Measurements from ENCODE around the gene ZNF440.
"Not testable (repeated sequence)": the region's sequence is repeated elsewhere in the genome, so short reads cannot be mapped to it uniquely, and the experiment has no call there.

Gene ZNF440

GRCh38 chr19:11776669-11777068 is 37.4 kb upstream of the ZNF440 start:
- not testable (repeated sequence) for H3K27me3 ChIP-seq (ENCODE audit: insufficient read depth, low read length, poor library complexity); H3K4me3 ChIP-seq (ENCODE audit: low read length); H3K79me1 ChIP-seq (ENCODE audit: low read length); H2BK5ac ChIP-seq (ENCODE audit: low read length); H2BK120ac ChIP-seq (ENCODE audit: low read depth, low read length); H4K8ac ChIP-seq (ENCODE audit: low read depth, low read length); H3K27ac ChIP-seq (ENCODE audit: low read depth, low read length); H3K56ac ChIP-seq (ENCODE audit: low read length); H3K4me1 ChIP-seq (ENCODE audit: control insufficient read depth, low read depth, low read length); H3K9ac ChIP-seq (ENCODE audit: low read length); H4K5ac ChIP-seq (ENCODE audit: low read length); H3K79me2 ChIP-seq (ENCODE audit: control insufficient read depth, insufficient read depth, low read length); H3K23ac ChIP-seq (ENCODE audit: low read length); H3K4ac ChIP-seq (ENCODE audit: low read depth, low read length); H2AK5ac ChIP-seq (ENCODE audit: low read length); H2BK15ac ChIP-seq (replicated peaks; ENCODE audit: low read depth); H3K4me2 ChIP-seq (ENCODE audit: low read length); H3K36me3 ChIP-seq (ENCODE audit: control insufficient read depth, insufficient read depth, low read length); H3K18ac ChIP-seq (ENCODE audit: low read length); DNase-seq
- no CpG with 5 or more reads among the region's 11 CpGs for WGBS (ENCODE audit: extremely low coverage, insufficient coverage, low lambda C conversion rate)

DNA sequence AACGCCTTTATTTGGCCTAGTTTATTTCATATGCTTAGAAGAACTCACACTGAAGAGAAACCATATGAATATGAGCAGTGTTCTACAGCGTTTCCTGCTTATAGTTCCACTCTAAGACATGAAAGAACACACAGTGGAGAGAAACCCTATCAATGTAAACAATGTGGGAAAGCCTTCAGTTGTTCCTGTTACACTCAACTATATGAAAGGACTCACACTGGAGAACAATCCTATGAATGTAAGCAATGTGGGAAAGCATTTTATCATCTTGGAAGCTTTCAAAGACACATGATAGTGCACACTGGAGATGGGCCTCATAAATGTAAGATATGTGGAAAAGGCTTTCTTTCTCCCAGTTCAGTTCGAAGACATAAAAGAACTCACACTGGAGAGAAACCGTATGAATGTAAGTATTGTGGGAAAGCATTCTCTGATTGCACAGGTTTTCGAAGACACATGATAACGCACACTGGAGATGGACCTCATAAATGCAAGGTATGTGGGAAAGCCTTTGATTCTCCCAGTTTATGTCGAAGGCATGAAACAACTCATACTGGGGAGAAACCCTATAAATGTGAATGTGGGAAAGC is 33.5 kb upstream of the ZNF440 start:
- H3K56ac ChIP-seq (ENCODE audit: low read length), result no peak overlapping the region
- H3K36me3 ChIP-seq (ENCODE audit: control insufficient read depth, insufficient read depth, low read length), result no peaks in the 10 kb centered on the region
- no peak overlapping the region for H4K5ac ChIP-seq (ENCODE audit: low read length)
- H3K9ac ChIP-seq (ENCODE audit: low read length), result no peak overlapping the region
- no peak overlapping the region for H2BK5ac ChIP-seq (ENCODE audit: low read length)
- H3K79me2 ChIP-seq (ENCODE audit: control insufficient read depth, insufficient read depth, low read length), result no peaks in the 10 kb centered on the region
- no peak overlapping the region for H4K8ac ChIP-seq (ENCODE audit: low read depth, low read length)
- H3K4me3 ChIP-seq (ENCODE audit: low read length), result no peak overlapping the region
- H3K4ac ChIP-seq (ENCODE audit: low read depth, low read length), result no peak overlapping the region
- no peak overlapping the region for H2AK5ac ChIP-seq (ENCODE audit: low read length)
- no peak overlapping the region for H3K27ac ChIP-seq (ENCODE audit: low read depth, low read length)
- H2BK15ac ChIP-seq (replicated peaks; ENCODE audit: low read depth), result no peak overlapping the region
- no peaks in the 10 kb centered on the region for H3K4me1 ChIP-seq (ENCODE audit: control insufficient read depth, low read depth, low read length)
- no peak overlapping the region for H3K23ac ChIP-seq (ENCODE audit: low read length)
- WGBS (ENCODE audit: extremely low coverage, insufficient coverage, low lambda C conversion rate), result no CpG with 5 or more reads among the region's 7 CpGs
- no peaks in the 10 kb centered on the region for H3K27me3 ChIP-seq (ENCODE audit: insufficient read depth, low read length, poor library complexity)
- H3K4me2 ChIP-seq (ENCODE audit: low read length), result no peak overlapping the region
- no peaks in the 10 kb centered on the region for H3K79me1 ChIP-seq (ENCODE audit: low read length)
- no peak overlapping the region for H2BK120ac ChIP-seq (ENCODE audit: low read depth, low read length)
- no peak overlapping the region for H3K18ac ChIP-seq (ENCODE audit: low read length)
- peak; percentile 2 for DNase-seq

GRCh38 chr19:11781295-11782057 is 32.6 kb upstream of the ZNF440 start:
- no peak overlapping the region for H3K56ac ChIP-seq (ENCODE audit: low read length)
- H3K9ac ChIP-seq (ENCODE audit: low read length), result no peak overlapping the region
- no peak overlapping the region for H3K4ac ChIP-seq (ENCODE audit: low read depth, low read length)
- no peak overlapping the region for H3K4me3 ChIP-seq (ENCODE audit: low read length)
- DNase-seq, result peak; percentile 14
- H4K8ac ChIP-seq (ENCODE audit: low read depth, low read length), result no peak overlapping the region
- no peaks in the 10 kb centered on the region for H3K4me1 ChIP-seq (ENCODE audit: control insufficient read depth, low read depth, low read length)
- H3K18ac ChIP-seq (ENCODE audit: low read length), result no peak overlapping the region
- no peaks in the 10 kb centered on the region for H3K79me2 ChIP-seq (ENCODE audit: control insufficient read depth, insufficient read depth, low read length)
- no peak overlapping the region for H2AK5ac ChIP-seq (ENCODE audit: low read length)
- H2BK15ac ChIP-seq (replicated peaks; ENCODE audit: low read depth), result no peak overlapping the region
- no peaks in the 10 kb centered on the region for H3K79me1 ChIP-seq (ENCODE audit: low read length)
- no peaks in the 10 kb centered on the region for H3K36me3 ChIP-seq (ENCODE audit: control insufficient read depth, insufficient read depth, low read length)
- no peak overlapping the region for H2BK120ac ChIP-seq (ENCODE audit: low read depth, low read length)
- H3K27me3 ChIP-seq (ENCODE audit: insufficient read depth, low read length, poor library complexity), result no peaks in the 10 kb centered on the region
- WGBS (ENCODE audit: extremely low coverage, insufficient coverage, low lambda C conversion rate), result no CpG with 5 or more reads among the region's 5 CpGs
- no peak overlapping the region for H3K23ac ChIP-seq (ENCODE audit: low read length)
- H4K5ac ChIP-seq (ENCODE audit: low read length), result no peak overlapping the region
- H3K27ac ChIP-seq (ENCODE audit: low read depth, low read length), result no peak overlapping the region
- H3K4me2 ChIP-seq (ENCODE audit: low read length), result no peak overlapping the region
- no peak overlapping the region for H2BK5ac ChIP-seq (ENCODE audit: low read length)

DNA sequence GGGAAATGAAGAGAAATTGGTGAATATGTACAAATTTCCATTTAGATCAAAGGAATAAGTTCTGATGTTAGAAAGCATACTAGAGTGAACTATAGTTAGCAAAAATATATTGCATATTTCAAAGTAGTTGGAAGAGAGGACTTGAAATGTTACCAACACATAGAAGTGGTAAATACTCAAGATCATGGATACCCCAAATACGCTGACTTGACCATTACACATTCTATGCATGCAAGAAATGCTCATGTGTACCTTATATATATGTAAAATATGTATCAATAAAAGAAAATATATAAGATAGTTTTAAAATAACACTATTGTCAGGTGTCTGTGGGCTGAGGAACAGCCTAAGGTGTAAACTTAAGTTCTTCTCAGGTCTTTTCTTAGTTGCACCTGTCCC is 30.3 kb upstream of the ZNF440 start:
- Histone ChIP-seq H2BK15ac (replicated peaks; ENCODE audit: low read depth) (no peak overlapping the region), H3K56ac (ENCODE audit: low read length) (no peak overlapping the region), H3K79me2 (ENCODE audit: control insufficient read depth, insufficient read depth, low read length) (no peaks in the 10 kb centered on the region), H3K23ac (ENCODE audit: low read length) (no peak overlapping the region), H3K79me1 (ENCODE audit: low read length) (no peaks in the 10 kb centered on the region), H3K4me2 (ENCODE audit: low read length) (no peak overlapping the region), H2AK5ac (ENCODE audit: low read length) (no peak overlapping the region), H3K4me1 (ENCODE audit: control insufficient read depth, low read depth, low read length) (no peaks in the 10 kb centered on the region), H2BK5ac (ENCODE audit: low read length) (no peak overlapping the region), H3K18ac (ENCODE audit: low read length) (no peak overlapping the region), H3K36me3 (ENCODE audit: control insufficient read depth, insufficient read depth, low read length) (no peaks in the 10 kb centered on the region), H4K5ac (ENCODE audit: low read length) (no peak overlapping the region), H4K8ac (ENCODE audit: low read depth, low read length) (no peak overlapping the region), H3K27me3 (ENCODE audit: insufficient read depth, low read length, poor library complexity) (no peaks in the 10 kb centered on the region), H3K9ac (ENCODE audit: low read length) (no peak overlapping the region), H3K4ac (ENCODE audit: low read depth, low read length) (no peak overlapping the region), H2BK120ac (ENCODE audit: low read depth, low read length) (no peak overlapping the region), H3K27ac (ENCODE audit: low read depth, low read length) (no peak overlapping the region), H3K4me3 (ENCODE audit: low read length) (no peak overlapping the region)
- DNase-seq, result no peak
- no CpG with 5 or more reads among the region's 1 CpG for WGBS (ENCODE audit: extremely low coverage, insufficient coverage, low lambda C conversion rate)

DNA sequence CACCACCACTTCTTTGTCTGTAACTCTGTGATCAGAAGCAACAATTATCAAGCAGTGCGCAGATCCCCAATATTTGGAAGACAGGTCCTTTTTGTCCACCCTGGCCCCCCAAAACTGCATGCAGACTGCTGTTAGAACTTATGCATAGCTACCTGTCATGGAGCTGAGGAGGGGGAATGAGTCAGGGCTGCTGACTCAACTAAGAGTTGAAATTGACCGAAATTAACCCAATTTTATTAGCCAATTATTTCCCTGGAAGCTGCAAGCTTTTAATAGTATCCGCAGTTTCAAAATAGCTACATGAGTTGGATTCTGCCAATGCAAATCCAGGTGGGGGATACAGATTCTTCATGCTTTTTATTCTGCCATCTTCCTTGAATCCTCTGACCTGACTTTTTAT is 29.7 kb upstream of the ZNF440 start:
- Histone ChIP-seq H3K56ac (ENCODE audit: low read length) (no peak overlapping the region), H4K5ac (ENCODE audit: low read length) (no peak overlapping the region), H3K4me1 (ENCODE audit: control insufficient read depth, low read depth, low read length) (no peaks in the 10 kb centered on the region)

More for the DNA sequence above, 29.7 kb upstream of the ZNF440 start:
- DNase-seq, result no peak
- WGBS (ENCODE audit: extremely low coverage, insufficient coverage, low lambda C conversion rate), result no CpG with 5 or more reads among the region's 3 CpGs
- H2BK15ac ChIP-seq (replicated peaks; ENCODE audit: low read depth), result no peak overlapping the region
- no peak overlapping the region for H3K27ac ChIP-seq (ENCODE audit: low read depth, low read length)
- H3K4me3 ChIP-seq (ENCODE audit: low read length), result no peak overlapping the region
- H3K79me2 ChIP-seq (ENCODE audit: control insufficient read depth, insufficient read depth, low read length), result no peaks in the 10 kb centered on the region
- no peaks in the 10 kb centered on the region for H3K36me3 ChIP-seq (ENCODE audit: control insufficient read depth, insufficient read depth, low read length)
- H3K79me1 ChIP-seq (ENCODE audit: low read length), result no peaks in the 10 kb centered on the region
- H3K18ac ChIP-seq (ENCODE audit: low read length), result no peak overlapping the region
- H4K8ac ChIP-seq (ENCODE audit: low read depth, low read length), result no peak overlapping the region
- H2BK120ac ChIP-seq (ENCODE audit: low read depth, low read length), result no peak overlapping the region
- no peaks in the 10 kb centered on the region for H3K27me3 ChIP-seq (ENCODE audit: insufficient read depth, low read length, poor library complexity)
- no peak overlapping the region for H2BK5ac ChIP-seq (ENCODE audit: low read length)
- no peak overlapping the region for H3K9ac ChIP-seq (ENCODE audit: low read length)
- no peak overlapping the region for H3K4me2 ChIP-seq (ENCODE audit: low read length)
- H3K23ac ChIP-seq (ENCODE audit: low read length), result no peak overlapping the region
- no peak overlapping the region for H2AK5ac ChIP-seq (ENCODE audit: low read length)
- no peak overlapping the region for H3K4ac ChIP-seq (ENCODE audit: low read depth, low read length)
